Sigmoid colon (tissue), 7 donors: ENCODE data around the gene PTMA. TPM values are rescaled to one million over a fixed set of nuclear protein-coding genes. Genes with fewer than 3 reads are reported as not detected.

Experiments
- DNase-seq: peaks from one replicate; pipeline ENCODE4 v3.0.0-alpha.2; 2019
- H3K27ac ChIP-seq, 4 donors: fragments of 200-600 bp; sonication (generic); one replicate each; pipeline ENCODE4 v1.5.1; 2016 to 2019; ENCODE audit warnings: mild to moderate bottlenecking in 1 of 4
- H3K27me3 ChIP-seq, 3 donors: fragments of 200-600 bp; sonication (generic); one replicate each; pipeline ENCODE4 v1.5.1; 2019; ENCODE audit warnings: mild to moderate bottlenecking in 1 of 3
- H3K36me3 ChIP-seq, 4 donors: fragments of 200-600 bp; sonication (generic); one replicate each; pipeline ENCODE4 v1.5.1; 2016 to 2019
- H3K4me1 ChIP-seq, 4 donors: fragments of 200-600 bp; sonication (generic); one replicate each; pipeline ENCODE4 v1.5.1; 2017 to 2019
- H3K4me3 ChIP-seq, 4 donors: fragments of 200-600 bp; sonication (generic); one replicate each; pipeline ENCODE4 v1.5.1; 2017 to 2019; ENCODE audit warnings: mild to moderate bottlenecking in 2 of 4, moderate library complexity in 1 of 4
- H3K9me3 ChIP-seq, 4 donors: fragments of 200-600 bp in 3 of 4; sonication (generic) in 3 of 4; one replicate each; pipeline versions ENCODE4 v1.5.1 to v1.6.1; 2013 to 2019
- EP300 ChIP-seq, 4 donors: sonication (generic); formaldehyde crosslinking; IDR thresholded peaks; one replicate each; pipeline ENCODE4 v1.6.1; 2017; ENCODE audit warnings: antibody characterized with exemption in 4 of 4
- POLR2A ChIP-seq, 2 donors: fragments of 450-650 bp; IDR thresholded peaks; one replicate each; pipeline ENCODE4 v1.6.1; 2016; ENCODE audit warnings: antibody characterized with exemption in 2 of 2, mild to moderate bottlenecking in 2 of 2, moderate library complexity in 2 of 2
- POLR2AphosphoS5 ChIP-seq, 4 donors: sonication (generic); formaldehyde crosslinking; IDR thresholded peaks; one replicate each; pipeline ENCODE4 v1.6.1; 2017; ENCODE audit warnings: antibody characterized with exemption in 4 of 4
- WGBS, 2 donors: extraction: QIAGEN DNeasy Blood & Tissue Kit; methylation state at CpG; one replicate each; pipeline ENCODE4 v1.1.7; 2013; 5-methylcytosine and 5-hydroxymethylcytosine counted together
- intact Hi-C: fragments of 100-400 bp; cut with DNase I; formaldehyde crosslinking; loops from one replicate; pipeline ENCODE4 v1.15.1; 2023
- polyA plus RNA-seq, 3 donors: library from polyadenylated mRNA; stranded (reverse); fragments of 200-250 nt; gene quantifications; one replicate each; pipeline ENCODE4 v1.2.3, GENCODE V29; 2013
- total RNA-seq, 4 donors: library from RNA; depleted of rRNA; stranded (reverse); fragments of >200 nt; gene quantifications; one replicate each; pipeline ENCODE4 v1.1.0, GENCODE V29; 2016
- TF ChIP-seq, protein P1 (sequence below), 4 experiments: fragments of 450-650 bp in 3 of 4; fragments of 200-600 bp in 1 of 4; IDR thresholded peaks; one replicate each; pipeline ENCODE4 v1.5.1; 2016 to 2019; ENCODE audit warnings: antibody characterized with exemption in 4 of 4, mild to moderate bottlenecking in 3 of 4, moderate library complexity in 2 of 4
- donor health status: healthy with polysubstance abuse.
- donor health status: Bipolar disorder and iron deficiency.
- donor health status: healthy.

Gene PTMA
- total and polyA plus RNA-seq, 7 donors, result 807 to 2,683 (median 1,142) TPM

DNA sequence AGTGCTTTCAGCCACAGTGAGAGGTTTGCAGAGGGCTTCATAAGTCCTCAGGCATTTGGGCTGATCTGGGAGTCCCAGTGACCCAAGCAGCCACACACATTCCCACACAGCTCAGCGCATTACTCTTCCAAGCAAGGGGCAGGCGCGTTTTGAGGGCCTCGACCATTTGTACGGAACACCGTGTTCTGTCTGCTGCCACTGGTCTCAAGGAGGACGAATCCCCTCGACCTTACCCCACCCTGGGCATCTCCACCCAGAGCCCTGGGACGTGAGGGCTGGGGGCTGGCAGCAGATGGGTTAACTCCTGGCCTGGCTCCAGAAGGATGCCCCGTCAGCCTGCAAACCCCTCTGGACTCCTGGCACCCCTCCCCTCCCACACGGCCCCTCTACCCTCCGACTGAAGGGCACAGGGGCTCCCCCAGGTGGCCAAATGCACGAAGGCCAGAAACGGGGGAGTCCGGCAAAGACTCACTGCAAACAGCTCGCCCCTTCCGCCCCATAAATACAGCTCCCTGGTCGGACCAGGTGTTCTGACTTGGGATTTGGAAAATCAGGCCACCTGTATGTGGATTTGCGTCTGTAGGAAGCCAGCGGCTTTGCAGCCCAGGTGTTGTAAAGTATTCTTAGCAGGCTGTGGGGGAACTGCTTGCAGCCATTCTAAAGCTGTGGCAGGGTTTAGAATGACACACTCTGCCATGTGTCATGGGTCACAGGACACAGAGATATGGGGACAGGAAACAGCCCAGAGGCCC lies 33.6 kb upstream of the PTMA start:
- TF ChIP-seq, protein P1, sequence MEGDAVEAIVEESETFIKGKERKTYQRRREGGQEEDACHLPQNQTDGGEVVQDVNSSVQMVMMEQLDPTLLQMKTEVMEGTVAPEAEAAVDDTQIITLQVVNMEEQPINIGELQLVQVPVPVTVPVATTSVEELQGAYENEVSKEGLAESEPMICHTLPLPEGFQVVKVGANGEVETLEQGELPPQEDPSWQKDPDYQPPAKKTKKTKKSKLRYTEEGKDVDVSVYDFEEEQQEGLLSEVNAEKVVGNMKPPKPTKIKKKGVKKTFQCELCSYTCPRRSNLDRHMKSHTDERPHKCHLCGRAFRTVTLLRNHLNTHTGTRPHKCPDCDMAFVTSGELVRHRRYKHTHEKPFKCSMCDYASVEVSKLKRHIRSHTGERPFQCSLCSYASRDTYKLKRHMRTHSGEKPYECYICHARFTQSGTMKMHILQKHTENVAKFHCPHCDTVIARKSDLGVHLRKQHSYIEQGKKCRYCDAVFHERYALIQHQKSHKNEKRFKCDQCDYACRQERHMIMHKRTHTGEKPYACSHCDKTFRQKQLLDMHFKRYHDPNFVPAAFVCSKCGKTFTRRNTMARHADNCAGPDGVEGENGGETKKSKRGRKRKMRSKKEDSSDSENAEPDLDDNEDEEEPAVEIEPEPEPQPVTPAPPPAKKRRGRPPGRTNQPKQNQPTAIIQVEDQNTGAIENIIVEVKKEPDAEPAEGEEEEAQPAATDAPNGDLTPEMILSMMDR (IDR thresholded peaks at IDR 0.05), result peak; percentile 88 to 95 (median 94)
- TF ChIP-seq POLR2A (IDR thresholded peaks at IDR 0.05), result no peak
- TF ChIP-seq EP300 (IDR thresholded peaks at IDR 0.05), result peak in 1 of 4 donors; percentile 62
- TF ChIP-seq POLR2AphosphoS5 (IDR thresholded peaks at IDR 0.05), result peak in 3 of 4 donors; percentile 36 to 57 (median 54)
- Histone ChIP-seq H3K4me1 (peaks cover 0 to 54% (median 49%) of the 10 kb centered on the region in 4 donors), H3K27ac (peak overlapping the region; percentile 90 to 94 (median 90)), H3K9me3 (no peaks in the 10 kb centered on the region), H3K27me3 (no peaks in the 10 kb centered on the region), H3K36me3 (no peaks in the 10 kb centered on the region), H3K4me3 (no peak overlapping the region)
- intact Hi-C loops, result loop anchor here (1.0 to 2.0 kb wide), 2 partner anchors 26 to 62 kb away; no protein-coding TSS in a partner anchor
- 13 to 28% methylated on average over 20 of the region's 20 CpGs for WGBS, 2 donors
- DNase-seq, result peak; percentile 90

DNA sequence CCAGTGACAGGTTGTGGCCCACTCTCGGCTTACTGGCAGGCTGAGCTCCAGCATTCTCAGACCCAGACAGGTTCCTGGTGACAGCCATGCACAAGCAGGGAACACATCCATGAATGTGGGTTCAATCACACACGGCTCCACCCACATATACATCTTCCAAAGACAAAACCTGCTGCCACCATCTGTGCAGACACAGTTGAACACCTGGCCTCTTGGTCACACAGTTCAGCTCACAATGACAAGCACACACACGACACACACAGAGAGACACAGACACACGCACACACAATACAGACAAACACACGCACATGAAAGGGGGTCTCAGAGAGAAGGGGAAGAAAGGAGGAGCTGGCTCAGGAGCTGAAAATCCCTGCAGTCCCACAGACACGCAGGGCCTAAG lies 32.1 kb upstream of the PTMA start:
- Histone ChIP-seq H3K27ac (peak overlapping the region in 1 of 4 donors; percentile 91), H3K36me3 (no peaks in the 10 kb centered on the region), H3K27me3 (no peaks in the 10 kb centered on the region), H3K4me3 (no peak overlapping the region), H3K9me3 (no peaks in the 10 kb centered on the region), H3K4me1 (peaks cover 0 to 56% (median 45%) of the 10 kb centered on the region in 4 donors)
- DNase-seq, result no peak
- no peak for TF ChIP-seq POLR2A (IDR thresholded peaks at IDR 0.05)
- TF ChIP-seq POLR2AphosphoS5 (IDR thresholded peaks at IDR 0.05), result no peak
- no peak for TF ChIP-seq EP300 (IDR thresholded peaks at IDR 0.05)
- TF ChIP-seq, protein P1 (IDR thresholded peaks at IDR 0.05), result no peak
- intact Hi-C loops, result no loop called here
- whole genome bisulfite sequencing, 2 donors, result 87% methylated on average over 6 of the region's 6 CpGs

DNA sequence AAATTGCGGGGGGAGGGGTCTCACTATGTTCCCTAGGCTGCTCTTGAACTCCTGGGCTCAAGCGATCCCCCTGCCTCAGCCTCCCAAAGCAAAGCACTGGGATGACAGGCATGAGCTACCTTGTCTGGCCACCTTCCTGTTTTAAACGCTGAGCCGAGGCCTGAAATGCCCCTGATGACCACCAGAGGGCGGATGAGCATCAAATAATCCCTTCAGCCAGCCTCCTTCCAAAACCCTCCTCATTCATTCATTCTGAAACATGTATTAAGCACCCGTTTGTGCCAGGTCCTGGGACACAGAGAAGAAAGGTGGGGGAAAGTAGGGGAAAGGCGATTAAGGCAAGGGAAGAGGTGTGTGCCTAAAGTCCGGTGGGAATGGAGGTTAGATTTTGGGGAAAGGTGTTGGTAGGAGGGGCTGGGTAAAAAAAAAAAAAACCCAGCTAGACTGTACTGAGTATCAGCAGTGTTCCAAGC lies 30.7 kb upstream of the PTMA start:
- peak; percentile 92 for DNase-seq
- intact Hi-C loops, result loop anchor here (1.0 kb wide), 1 partner anchor 38 kb away; no protein-coding TSS in a partner anchor
- peak in 3 of 4 donors; percentile 18 to 57 (median 44) for TF ChIP-seq POLR2AphosphoS5 (IDR thresholded peaks at IDR 0.05)
- TF ChIP-seq EP300 (IDR thresholded peaks at IDR 0.05), result no peak
- TF ChIP-seq, protein P1 (IDR thresholded peaks at IDR 0.05), result peak; percentile 87 to 98 (median 97)

DNA sequence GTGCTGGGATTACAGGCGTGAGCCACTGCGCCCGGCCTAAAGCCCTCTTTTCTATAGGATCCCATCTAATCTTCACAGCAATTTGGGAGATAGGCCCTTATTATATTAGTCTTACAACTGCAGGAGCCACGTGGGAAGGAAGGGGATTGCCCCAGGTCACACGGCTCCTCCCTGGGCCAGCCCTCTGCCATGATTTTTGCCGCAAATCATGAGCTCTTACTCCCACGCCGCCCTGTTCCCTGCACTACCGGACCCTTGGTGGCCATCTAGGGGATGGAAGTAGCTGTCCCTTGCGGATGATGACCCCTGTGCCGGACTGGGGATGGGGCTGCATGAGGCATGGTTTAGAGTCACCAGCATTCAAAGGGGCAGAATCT lies 28.4 kb upstream of the PTMA start:
- H3K27me3 ChIP-seq, result no peaks in the 10 kb centered on the region
- peak overlapping the region; percentile 89 to 97 (median 96) for H3K27ac ChIP-seq
- 65 to 82% methylated on average over 11 of the region's 11 CpGs for WGBS, 2 donors
- no peak overlapping the region for H3K4me3 ChIP-seq
- no peak for DNase-seq
- H3K36me3 ChIP-seq, result no peaks in the 10 kb centered on the region
- TF ChIP-seq EP300 (IDR thresholded peaks at IDR 0.05) (no peak), POLR2A (IDR thresholded peaks at IDR 0.05) (no peak), POLR2AphosphoS5 (IDR thresholded peaks at IDR 0.05) (no peak)
- TF ChIP-seq, protein P1 (IDR thresholded peaks at IDR 0.05), result no peak
- intact Hi-C loops, result loop anchor here (10.0 kb wide), 1 partner anchor 105 kb away; the partner anchor contains the start of genes COPS7B and PDE6D
- peaks cover 0 to 28% (median 17%) of the 10 kb centered on the region in 4 donors for H3K4me1 ChIP-seq
- H3K9me3 ChIP-seq, result no peaks in the 10 kb centered on the region

More for the DNA sequence above, 30.7 kb upstream of the PTMA start:
- Histone ChIP-seq H3K36me3 (no peaks in the 10 kb centered on the region), H3K4me3 (no peak overlapping the region), H3K27ac (peak overlapping the region in 2 of 4 donors; percentile 16 to 43), H3K27me3 (no peaks in the 10 kb centered on the region), H3K9me3 (no peaks in the 10 kb centered on the region), H3K4me1 (peaks cover 0 to 50% (median 40%) of the 10 kb centered on the region in 4 donors)
- 0 to 2% methylated on average over 8 of the region's 8 CpGs for WGBS, 2 donors
